ENCODE results near the gene SLC44A5.

GRCh38 chr1:75615613-75616435 lies 4.9 kb upstream of the SLC44A5 start:
- no peak for TF ChIP-seq CTCF (IDR thresholded peaks at IDR 0.05)
- no peak for TF ChIP-seq EP300 (IDR thresholded peaks at IDR 0.05)

Measured in suprapubic skin (tissue), 3 donors.